Bronchial epithelial cell (primary cell): ENCODE measurements around the gene MS4A8. TPM values are rescaled to one million over a fixed set of nuclear protein-coding genes. Genes with fewer than 3 reads are reported as not detected.
"Not testable (repeated sequence)": the region's sequence is repeated elsewhere in the genome, so short reads cannot be mapped to it uniquely, and the experiment has no call there.

Experiments
- DNase-seq: peaks from one replicate; pipeline ENCODE4 v3.0.0-alpha.2; 2010; ENCODE audit warnings: low read depth
- FAIRE-seq: peaks from 2 replicates; lab custom pipeline; 2011; peaks lifted over from hg19 to GRCh38; lab: Jason Lieb, UNC
- H3K27me3 ChIP-seq: 2 replicates; pipeline ENCODE4 v1.5.1; 2011; ENCODE audit warnings: low read length; ENCODE audit not compliant: control insufficient read depth, insufficient read depth
- H3K36me3 ChIP-seq: 2 replicates; pipeline ENCODE4 v1.5.1; 2011; ENCODE audit warnings: low read length; ENCODE audit not compliant: control insufficient read depth, insufficient read depth
- H3K4me3 ChIP-seq: 2 replicates; pipeline ENCODE4 v1.5.1; 2011; ENCODE audit warnings: mild to moderate bottlenecking, low read depth, low read length, control low read depth
- CTCF ChIP-seq: IDR thresholded peaks from 2 replicates; pipeline ENCODE4 v1.5.1; 2011; ENCODE audit warnings: mild to moderate bottlenecking, moderate library complexity, low read length, control low read depth, inconsistent platforms; ENCODE audit not compliant: insufficient read depth, severe bottlenecking
- total RNA-seq: library from RNA; depleted of rRNA; stranded (reverse); fragments of >200 nt; gene quantifications from 2 replicates; pipeline ENCODE4 v1.2.1, GENCODE V29; 2014

Gene MS4A8
- total RNA-seq: not detected in 2 replicates

- Histone ChIP-seq H3K27me3 (no peaks in the 10 kb centered on the region), H3K36me3 (no peaks in the 10 kb centered on the region), H3K4me3 (no peak within 1 kb of the TSS)
- no peak for TF ChIP-seq CTCF
- FAIRE-seq (no peak), DNase-seq (no peak)
These were observed at the start of gene MS4A8 for GRCh38 chr11:60699284-60699691. MS4A8 (plus strand) TSS chr11:60699612; CDS start chr11:60700861, 1,249 bp downstream.

GRCh38 chr11:60657888-60658287 is 41.5 kb upstream of the MS4A8 start:
- no peaks in the 10 kb centered on the region for H3K36me3 ChIP-seq
- DNase-seq: no peak
- TF ChIP-seq CTCF: no peak
- no peak for FAIRE-seq
- H3K4me3 ChIP-seq: no peak overlapping the region
- no peaks in the 10 kb centered on the region for H3K27me3 ChIP-seq

GRCh38 chr11:60658409-60658808 is 41.0 kb upstream of the MS4A8 start:
- H3K27me3 ChIP-seq: no peaks in the 10 kb centered on the region
- TF ChIP-seq CTCF: no peak
- no peaks in the 10 kb centered on the region for H3K36me3 ChIP-seq
- DNase-seq: peak; percentile 15
- H3K4me3 ChIP-seq: no peak overlapping the region
- FAIRE-seq: no peak

- TF ChIP-seq CTCF: no peak
- H3K27me3 ChIP-seq: no peaks in the 10 kb centered on the region
- DNase-seq: no peak
- H3K4me3 ChIP-seq: no peak overlapping the region
- H3K36me3 ChIP-seq: no peaks in the 10 kb centered on the region
- FAIRE-seq: no peak
These were observed 27.2 kb upstream of the MS4A8 start for GRCh38 chr11:60672255-60672654.

GRCh38 chr11:60678231-60678630 is 21.2 kb upstream of the MS4A8 start:
- not testable (repeated sequence) for H3K27me3 ChIP-seq, FAIRE-seq, H3K36me3 ChIP-seq, DNase-seq, H3K4me3 ChIP-seq

GRCh38 chr11:60679879-60680278 is 19.5 kb upstream of the MS4A8 start:
- Histone ChIP-seq H3K4me3 (no peak overlapping the region), H3K27me3 (no peaks in the 10 kb centered on the region), H3K36me3 (no peaks in the 10 kb centered on the region)
- DNase-seq: no peak
- FAIRE-seq: no peak
- TF ChIP-seq CTCF: no peak
